ENCODE measurements around the gene NPEPPS.
"Not testable (repeated sequence)": the region's sequence is repeated elsewhere in the genome, so short reads cannot be mapped to it uniquely, and the experiment has no call there.

NPEPPS gene

DNA sequence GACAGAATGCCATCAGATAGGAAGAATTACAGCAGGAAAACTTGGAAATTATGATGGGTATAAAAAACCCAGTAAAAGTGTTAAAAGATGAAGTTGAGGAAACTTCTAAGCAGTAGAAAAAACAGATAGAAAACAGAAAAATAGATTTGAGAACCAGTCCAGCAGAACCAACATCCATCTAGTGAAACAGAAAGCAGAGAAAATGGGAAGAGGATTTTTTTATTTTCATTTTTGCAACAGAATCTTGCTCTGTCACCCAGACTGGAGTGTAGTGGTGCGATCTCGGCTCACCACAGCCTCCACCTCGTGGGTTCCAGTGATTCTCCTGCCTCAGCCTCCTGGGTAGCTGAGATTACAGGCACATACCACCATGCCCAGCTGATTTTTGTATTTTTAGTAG lies 41.7 kb downstream of the NPEPPS start:
- H3K18ac ChIP-seq (ENCODE audit: low read depth in 1 of 2, low read length in 2 of 2); DNase-seq; H3K4ac ChIP-seq (ENCODE audit: low read depth in 1 of 2, low read length in 2 of 2); H2AFZ ChIP-seq (ENCODE audit: low read depth, low read length); H3K9ac ChIP-seq (ENCODE audit: low read length); H4K8ac ChIP-seq (ENCODE audit: low read length); H3K4me3 ChIP-seq (ENCODE audit: insufficient read depth in 1 of 2, low read depth in 1 of 2, low read length in 2 of 2); H3K79me1 ChIP-seq (replicated peaks; ENCODE audit: low read length, poor library complexity, severe bottlenecking); H3K27me3 ChIP-seq (ENCODE audit: control insufficient read depth in 1 of 2, insufficient read depth in 1 of 2, low read length in 2 of 2); H3K9me3 ChIP-seq (ENCODE audit: control insufficient read depth, low read length); H2BK12ac ChIP-seq (ENCODE audit: low read length in 2 of 2); H4K91ac ChIP-seq (ENCODE audit: low read length); H3K23ac ChIP-seq (ENCODE audit: low read length in 2 of 2); H3K4me2 ChIP-seq (ENCODE audit: low read length, poor library complexity, severe bottlenecking); H3K4me1 ChIP-seq (ENCODE audit: control insufficient read depth, insufficient read depth, low read depth, low read length); H3K27ac ChIP-seq (ENCODE audit: low read length, poor library complexity, severe bottlenecking); H2BK5ac ChIP-seq (ENCODE audit: low read depth, low read length, poor library complexity, severe bottlenecking); H2AK5ac ChIP-seq (ENCODE audit: low read length, severe bottlenecking); H2BK15ac ChIP-seq (ENCODE audit: low read depth, poor library complexity, severe bottlenecking); H2BK120ac ChIP-seq (ENCODE audit: low read depth, low read length); H3K14ac ChIP-seq (ENCODE audit: low read length in 2 of 2): not testable (repeated sequence)
- WGBS = 100% methylated on average over 3 of the region's 3 CpGs
- H3K36me3 ChIP-seq (ENCODE audit: control insufficient read depth in 1 of 2, insufficient read depth in 2 of 2, low read depth in 1 of 2, low read length in 2 of 2) = peaks cover 11 to 20% of the 10 kb centered on the region in 2 experiments

DNA sequence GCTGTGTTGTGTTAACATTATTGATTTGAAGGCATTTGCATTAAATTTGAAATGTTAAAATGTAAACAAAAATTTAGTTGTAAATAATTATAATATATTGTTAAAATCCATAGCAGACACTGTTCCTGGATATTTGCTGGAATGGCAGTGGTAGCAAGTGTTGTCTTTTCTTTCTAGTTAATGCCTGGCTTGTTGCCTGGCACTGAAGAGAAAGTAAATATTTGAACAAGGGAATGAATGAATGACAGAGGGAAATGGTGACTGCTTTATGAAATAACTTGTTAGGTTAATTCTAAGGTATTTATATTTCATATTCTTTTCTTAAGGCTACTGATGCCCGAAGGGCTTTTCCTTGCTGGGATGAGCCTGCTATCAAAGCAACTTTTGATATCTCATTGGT lies 51.5 kb downstream of the NPEPPS start:
- not testable (repeated sequence) for H3K9me3 ChIP-seq (ENCODE audit: control insufficient read depth, low read length); H3K4ac ChIP-seq (ENCODE audit: low read depth in 1 of 2, low read length in 2 of 2); H4K8ac ChIP-seq (ENCODE audit: low read length)

DNA sequence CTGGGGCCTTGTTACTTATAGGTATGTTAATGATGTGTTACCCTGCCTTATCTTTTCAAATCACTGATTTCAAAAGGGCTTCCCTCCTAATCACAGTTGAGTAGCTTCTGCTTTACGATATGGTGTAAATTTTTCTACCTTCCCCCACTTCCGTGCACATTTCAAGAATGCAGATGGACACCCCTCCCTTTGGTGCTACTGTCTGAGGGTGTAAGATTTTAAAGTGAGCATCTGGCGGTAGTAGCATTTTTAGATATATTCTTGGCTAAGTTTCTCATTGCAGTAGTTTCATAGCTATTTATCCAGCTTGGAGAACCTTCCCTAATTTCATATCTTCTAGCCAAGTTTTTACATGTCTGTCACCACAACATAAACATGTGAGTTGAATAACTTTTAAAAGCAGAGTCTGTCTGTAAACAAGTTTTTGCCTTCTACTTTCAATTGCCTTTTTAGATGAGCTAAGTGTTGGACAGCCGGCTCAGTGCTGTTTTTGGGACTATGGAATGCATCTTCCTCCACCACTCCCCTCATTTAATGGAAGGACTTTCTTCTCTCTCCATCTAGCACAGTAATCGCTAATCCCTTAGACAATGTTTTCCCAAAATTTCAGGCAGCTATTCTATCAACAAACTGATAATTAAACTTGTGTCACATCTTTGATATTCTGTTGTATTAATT lies 55.6 kb downstream of the NPEPPS start:
- not testable (repeated sequence) for H2BK120ac ChIP-seq (ENCODE audit: low read depth, low read length); H3K27ac ChIP-seq (ENCODE audit: low read length, poor library complexity, severe bottlenecking); H3K79me1 ChIP-seq (replicated peaks; ENCODE audit: low read length, poor library complexity, severe bottlenecking); H3K4me1 ChIP-seq (ENCODE audit: control insufficient read depth, insufficient read depth, low read depth, low read length); DNase-seq; H3K4me3 ChIP-seq (ENCODE audit: insufficient read depth in 1 of 2, low read depth in 1 of 2, low read length in 2 of 2); H2AFZ ChIP-seq (ENCODE audit: low read depth, low read length); H2BK12ac ChIP-seq (ENCODE audit: low read length in 2 of 2); H3K9ac ChIP-seq (ENCODE audit: low read length); H3K18ac ChIP-seq (ENCODE audit: low read depth in 1 of 2, low read length in 2 of 2); H3K23ac ChIP-seq (ENCODE audit: low read length in 2 of 2); H4K8ac ChIP-seq (ENCODE audit: low read length); H2BK15ac ChIP-seq (ENCODE audit: low read depth, poor library complexity, severe bottlenecking); H3K4me2 ChIP-seq (ENCODE audit: low read length, poor library complexity, severe bottlenecking); H2AK5ac ChIP-seq (ENCODE audit: low read length, severe bottlenecking); H3K27me3 ChIP-seq (ENCODE audit: control insufficient read depth in 1 of 2, insufficient read depth in 1 of 2, low read length in 2 of 2); H3K14ac ChIP-seq (ENCODE audit: low read length in 2 of 2); H2BK5ac ChIP-seq (ENCODE audit: low read depth, low read length, poor library complexity, severe bottlenecking); H3K9me3 ChIP-seq (ENCODE audit: control insufficient read depth, low read length); H4K91ac ChIP-seq (ENCODE audit: low read length); H3K4ac ChIP-seq (ENCODE audit: low read depth in 1 of 2, low read length in 2 of 2)
- peaks cover 6 to 12% of the 10 kb centered on the region in 2 experiments for H3K36me3 ChIP-seq (ENCODE audit: control insufficient read depth in 1 of 2, insufficient read depth in 2 of 2, low read depth in 1 of 2, low read length in 2 of 2)
- WGBS = no CpG with 5 or more reads among the region's 5 CpGs

More for the DNA sequence above, 51.5 kb downstream of the NPEPPS start:
- not testable (repeated sequence) for H3K14ac ChIP-seq (ENCODE audit: low read length in 2 of 2); H3K27me3 ChIP-seq (ENCODE audit: control insufficient read depth in 1 of 2, insufficient read depth in 1 of 2, low read length in 2 of 2); H2BK5ac ChIP-seq (ENCODE audit: low read depth, low read length, poor library complexity, severe bottlenecking); H3K4me3 ChIP-seq (ENCODE audit: insufficient read depth in 1 of 2, low read depth in 1 of 2, low read length in 2 of 2); H3K27ac ChIP-seq (ENCODE audit: low read length, poor library complexity, severe bottlenecking); H3K9ac ChIP-seq (ENCODE audit: low read length); H3K79me1 ChIP-seq (replicated peaks; ENCODE audit: low read length, poor library complexity, severe bottlenecking); H3K23ac ChIP-seq (ENCODE audit: low read length in 2 of 2); H3K4me2 ChIP-seq (ENCODE audit: low read length, poor library complexity, severe bottlenecking); H4K91ac ChIP-seq (ENCODE audit: low read length); H2BK15ac ChIP-seq (ENCODE audit: low read depth, poor library complexity, severe bottlenecking); H2AK5ac ChIP-seq (ENCODE audit: low read length, severe bottlenecking); H3K18ac ChIP-seq (ENCODE audit: low read depth in 1 of 2, low read length in 2 of 2); DNase-seq; H3K4me1 ChIP-seq (ENCODE audit: control insufficient read depth, insufficient read depth, low read depth, low read length); H2BK12ac ChIP-seq (ENCODE audit: low read length in 2 of 2); H2BK120ac ChIP-seq (ENCODE audit: low read depth, low read length); H2AFZ ChIP-seq (ENCODE audit: low read depth, low read length)
- WGBS = no CpG with 5 or more reads among the region's 1 CpG
- H3K36me3 ChIP-seq (ENCODE audit: control insufficient read depth in 1 of 2, insufficient read depth in 2 of 2, low read depth in 1 of 2, low read length in 2 of 2) = peaks cover 4 to 14% of the 10 kb centered on the region in 2 experiments

DNA sequence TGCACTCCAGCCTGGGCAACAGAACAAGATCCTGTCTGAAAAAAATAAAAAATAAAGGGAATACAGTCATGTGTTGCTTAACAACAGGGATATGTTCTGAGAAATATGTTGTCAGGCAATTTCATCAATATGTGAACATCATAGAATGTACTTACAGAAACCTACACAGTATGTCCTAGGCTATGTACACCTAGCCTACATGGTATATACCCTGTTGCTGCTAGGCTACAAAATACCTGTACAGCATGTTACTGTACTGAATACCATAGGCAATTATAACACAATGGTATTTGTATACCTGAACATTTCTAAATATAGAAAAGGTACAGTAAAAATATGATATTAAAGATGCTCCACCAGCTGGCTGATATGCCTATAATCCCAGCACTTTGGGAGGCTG lies 62.6 kb downstream of the NPEPPS start:
- not testable (repeated sequence) for H3K79me1 ChIP-seq (replicated peaks; ENCODE audit: low read length, poor library complexity, severe bottlenecking); H4K8ac ChIP-seq (ENCODE audit: low read length); H2BK15ac ChIP-seq (ENCODE audit: low read depth, poor library complexity, severe bottlenecking); H3K4me2 ChIP-seq (ENCODE audit: low read length, poor library complexity, severe bottlenecking); H2BK5ac ChIP-seq (ENCODE audit: low read depth, low read length, poor library complexity, severe bottlenecking); H2BK120ac ChIP-seq (ENCODE audit: low read depth, low read length); H3K14ac ChIP-seq (ENCODE audit: low read length in 2 of 2); H4K91ac ChIP-seq (ENCODE audit: low read length); H2AFZ ChIP-seq (ENCODE audit: low read depth, low read length); H3K27me3 ChIP-seq (ENCODE audit: control insufficient read depth in 1 of 2, insufficient read depth in 1 of 2, low read length in 2 of 2); DNase-seq; H3K4me1 ChIP-seq (ENCODE audit: control insufficient read depth, insufficient read depth, low read depth, low read length); H2AK5ac ChIP-seq (ENCODE audit: low read length, severe bottlenecking); H3K9me3 ChIP-seq (ENCODE audit: control insufficient read depth, low read length); H3K27ac ChIP-seq (ENCODE audit: low read length, poor library complexity, severe bottlenecking); H3K18ac ChIP-seq (ENCODE audit: low read depth in 1 of 2, low read length in 2 of 2); H3K4ac ChIP-seq (ENCODE audit: low read depth in 1 of 2, low read length in 2 of 2); H3K9ac ChIP-seq (ENCODE audit: low read length); H3K4me3 ChIP-seq (ENCODE audit: insufficient read depth in 1 of 2, low read depth in 1 of 2, low read length in 2 of 2); H2BK12ac ChIP-seq (ENCODE audit: low read length in 2 of 2); H3K23ac ChIP-seq (ENCODE audit: low read length in 2 of 2)
- peaks cover 28 to 67% of the 10 kb centered on the region in 2 experiments for H3K36me3 ChIP-seq (ENCODE audit: control insufficient read depth in 1 of 2, insufficient read depth in 2 of 2, low read depth in 1 of 2, low read length in 2 of 2)
